ENCODE measurements around the gene POLR2F. TPM values are rescaled to one million over a fixed set of nuclear protein-coding genes. Genes with fewer than 3 reads are reported as not detected.

The POLR2F gene
- total and polyA plus RNA-seq, 9 of the 15 experiments (the other 6 are each of a cell fraction or from before 2014, with no cell fraction given): 98.9 to 410 (median 168) TPM

DNA sequence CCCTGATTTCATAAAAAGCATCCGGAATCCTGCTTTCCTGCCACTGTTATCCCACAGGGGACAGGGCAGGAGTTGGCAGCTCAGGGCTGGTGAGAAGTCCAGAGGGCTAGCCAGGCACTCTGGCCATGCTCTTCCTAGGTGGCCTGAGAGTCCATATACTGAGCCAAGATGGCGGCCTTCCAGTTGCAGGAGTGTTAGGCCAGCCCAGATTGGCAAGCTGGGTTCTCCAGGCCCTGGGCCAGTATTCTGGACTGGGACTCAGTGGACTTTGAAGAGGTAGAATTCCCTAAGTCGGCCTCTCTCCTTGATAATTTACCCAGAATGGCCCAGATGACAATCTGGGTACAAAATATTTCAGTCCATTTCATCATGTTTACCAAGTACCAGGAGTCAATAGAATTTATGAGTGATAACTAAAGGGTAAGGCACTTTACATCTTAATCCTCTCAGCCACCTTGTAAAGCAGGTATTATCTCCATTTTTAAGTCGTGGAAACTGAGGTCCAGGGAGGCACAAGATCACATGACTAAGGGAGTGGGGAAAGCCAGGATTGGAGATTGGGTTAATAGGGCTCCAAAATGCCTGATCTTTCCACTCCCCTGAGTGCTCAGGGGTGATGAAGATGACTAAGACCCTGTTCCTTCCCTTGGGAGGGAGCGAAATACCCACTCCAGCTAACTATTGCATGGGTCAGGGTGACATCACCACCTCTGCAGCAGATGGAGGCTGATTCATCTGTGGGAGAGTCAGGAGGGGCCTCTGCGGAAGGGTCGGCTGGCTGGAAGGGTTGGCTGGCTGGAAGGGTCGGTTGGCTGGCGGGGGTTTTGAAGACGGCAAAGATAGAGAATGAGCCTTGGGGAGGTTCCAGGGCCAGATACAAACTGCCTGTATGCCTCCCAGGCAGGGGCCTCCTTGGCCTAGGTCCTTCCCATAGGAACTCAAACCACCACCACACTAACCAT is 48.6 kb upstream of the POLR2F start (continued):
- TF ChIP-seq, protein P1, sequence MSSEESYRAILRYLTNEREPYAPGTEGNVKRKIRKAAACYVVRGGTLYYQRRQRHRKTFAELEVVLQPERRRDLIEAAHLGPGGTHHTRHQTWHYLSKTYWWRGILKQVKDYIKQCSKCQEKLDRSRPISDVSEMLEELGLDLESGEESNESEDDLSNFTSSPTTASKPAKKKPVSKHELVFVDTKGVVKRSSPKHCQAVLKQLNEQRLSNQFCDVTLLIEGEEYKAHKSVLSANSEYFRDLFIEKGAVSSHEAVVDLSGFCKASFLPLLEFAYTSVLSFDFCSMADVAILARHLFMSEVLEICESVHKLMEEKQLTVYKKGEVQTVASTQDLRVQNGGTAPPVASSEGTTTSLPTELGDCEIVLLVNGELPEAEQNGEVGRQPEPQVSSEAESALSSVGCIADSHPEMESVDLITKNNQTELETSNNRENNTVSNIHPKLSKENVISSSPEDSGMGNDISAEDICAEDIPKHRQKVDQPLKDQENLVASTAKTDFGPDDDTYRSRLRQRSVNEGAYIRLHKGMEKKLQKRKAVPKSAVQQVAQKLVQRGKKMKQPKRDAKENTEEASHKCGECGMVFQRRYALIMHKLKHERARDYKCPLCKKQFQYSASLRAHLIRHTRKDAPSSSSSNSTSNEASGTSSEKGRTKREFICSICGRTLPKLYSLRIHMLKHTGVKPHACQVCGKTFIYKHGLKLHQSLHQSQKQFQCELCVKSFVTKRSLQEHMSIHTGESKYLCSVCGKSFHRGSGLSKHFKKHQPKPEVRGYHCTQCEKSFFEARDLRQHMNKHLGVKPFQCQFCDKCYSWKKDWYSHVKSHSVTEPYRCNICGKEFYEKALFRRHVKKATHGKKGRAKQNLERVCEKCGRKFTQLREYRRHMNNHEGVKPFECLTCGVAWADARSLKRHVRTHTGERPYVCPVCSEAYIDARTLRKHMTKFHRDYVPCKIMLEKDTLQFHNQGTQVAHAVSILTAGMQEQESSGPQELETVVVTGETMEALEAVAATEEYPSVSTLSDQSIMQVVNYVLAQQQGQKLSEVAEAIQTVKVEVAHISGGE (CRISPR knock-in tag; IDR thresholded peaks at IDR 0.05): no peak
- TF ChIP-seq PRPF4 (IDR thresholded peaks at IDR 0.05; ENCODE audit: insufficient read depth, low read depth, low read length, poor library complexity, severe bottlenecking) (no peak), NRF1 (conservative IDR thresholded peaks at IDR 0.05 in 1 of 2, IDR thresholded peaks at IDR 0.05 in 1 of 2) (peak; percentile 32 to 57; a peak in 3 of 4 replicates), SREBF1 (IDR thresholded peaks at IDR 0.05; ENCODE audit: borderline replicate concordance, low read depth, low read length) (no peak), PHF8 (IDR thresholded peaks at IDR 0.05; ENCODE audit: borderline replicate concordance, low read length) (no peak), HMGN3 (IDR thresholded peaks at IDR 0.05; ENCODE audit: borderline replicate concordance, extremely low read depth, insufficient read length, low read depth, low read length) (no peak), RB1 (IDR thresholded peaks at IDR 0.05; ENCODE audit: low read depth) (no peak), KLF13 (tag; IDR thresholded peaks at IDR 0.05; ENCODE audit: borderline replicate concordance, low read depth) (no peak), STAT5B (CRISPR knock-in tag; IDR thresholded peaks at IDR 0.05) (no peak), CBX1 (IDR thresholded peaks at IDR 0.05; ENCODE audit: low read depth) (no peak), TOE1 (IDR thresholded peaks at IDR 0.05; ENCODE audit: borderline replicate concordance) (peak; percentile 85; the same call in 1 of the 2 replicates), TOE1 (CRISPR knock-in tag; IDR thresholded peaks at IDR 0.05; ENCODE audit: borderline replicate concordance, low read depth) (no peak), TRIM24 (IDR thresholded peaks at IDR 0.05) (peak; percentile 57 to 72; a peak in 2 of 4 replicates), FOS (IDR thresholded peaks at IDR 0.05; ENCODE audit: extremely low read depth, insufficient read length) (peak; percentile 27), ZNF785 (CRISPR knock-in tag; IDR thresholded peaks at IDR 0.05) (no peak)
- TF ChIP-seq, protein P2, sequence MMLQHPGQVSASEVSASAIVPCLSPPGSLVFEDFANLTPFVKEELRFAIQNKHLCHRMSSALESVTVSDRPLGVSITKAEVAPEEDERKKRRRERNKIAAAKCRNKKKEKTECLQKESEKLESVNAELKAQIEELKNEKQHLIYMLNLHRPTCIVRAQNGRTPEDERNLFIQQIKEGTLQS (IDR thresholded peaks at IDR 0.05): peak; percentile 99
- TF ChIP-seq, protein P2 (CRISPR knock-in tag; conservative IDR thresholded peaks at IDR 0.05): peak; percentile 83
- TF ChIP-seq, protein P3, sequence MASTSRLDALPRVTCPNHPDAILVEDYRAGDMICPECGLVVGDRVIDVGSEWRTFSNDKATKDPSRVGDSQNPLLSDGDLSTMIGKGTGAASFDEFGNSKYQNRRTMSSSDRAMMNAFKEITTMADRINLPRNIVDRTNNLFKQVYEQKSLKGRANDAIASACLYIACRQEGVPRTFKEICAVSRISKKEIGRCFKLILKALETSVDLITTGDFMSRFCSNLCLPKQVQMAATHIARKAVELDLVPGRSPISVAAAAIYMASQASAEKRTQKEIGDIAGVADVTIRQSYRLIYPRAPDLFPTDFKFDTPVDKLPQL (IDR thresholded peaks at IDR 0.05; ENCODE audit: extremely low read depth, insufficient read length): no peak
